IPS-11a (cell line): ENCODE measurements around the gene TSPEAR.
"Not testable (repeated sequence)": the region's sequence is repeated elsewhere in the genome, so short reads cannot be mapped to it uniquely, and the experiment has no call there.

Source experiments
- H3K4me3 ChIP-seq: one replicate; pipeline ENCODE4 v1.5.1; 2013; ENCODE audit warnings: low read depth, low read length, control low read depth

The TSPEAR gene

GRCh38 chr21:44703731-44704635 lies 7.4 kb downstream of the TSPEAR start:
- H3K4me3 ChIP-seq = no peak overlapping the region

DNA sequence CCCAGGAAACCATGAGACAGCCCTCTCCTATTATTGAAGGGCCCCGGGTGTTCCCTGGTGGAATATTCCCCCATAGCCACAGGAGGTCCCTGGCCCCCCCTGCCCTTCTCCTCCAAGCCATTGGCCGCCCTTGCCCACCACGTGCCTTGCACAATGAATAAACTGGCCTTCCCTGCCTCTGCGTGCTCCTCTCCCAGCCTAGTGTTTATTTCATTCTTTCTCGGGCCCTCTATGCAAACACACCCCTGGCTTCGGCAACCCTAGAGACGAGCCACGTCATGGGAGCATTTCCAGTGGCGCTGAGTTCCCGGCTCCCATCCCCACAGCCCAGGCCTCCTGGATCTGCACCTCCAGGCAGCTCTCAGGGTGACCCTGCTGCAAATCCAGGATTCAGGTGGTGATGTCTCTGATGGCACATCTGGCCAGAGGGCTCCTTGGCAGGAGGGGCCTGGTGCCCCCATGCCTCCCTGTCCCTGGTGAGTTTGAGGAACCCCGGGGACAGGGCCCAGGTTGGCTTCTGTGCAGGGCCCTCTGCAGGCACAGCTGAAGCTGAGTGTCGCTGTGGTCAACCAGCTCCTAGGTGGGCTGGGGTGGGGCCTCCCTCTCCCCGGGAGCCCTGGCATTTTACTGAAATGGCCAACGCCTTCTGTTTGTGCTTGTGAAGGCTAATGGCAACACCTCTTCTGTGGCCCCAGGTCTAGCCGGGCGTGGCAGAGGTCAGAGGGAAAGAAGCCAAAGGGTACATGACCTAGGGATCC lies 8.2 kb downstream of the TSPEAR start:
- H3K4me3 ChIP-seq = no peak overlapping the region

GRCh38 chr21:44702111-44702972 lies 9.0 kb downstream of the TSPEAR start:
- no peak overlapping the region for H3K4me3 ChIP-seq

GRCh38 chr21:44701541-44701940 lies 9.8 kb downstream of the TSPEAR start:
- H3K4me3 ChIP-seq = no peak overlapping the region

DNA sequence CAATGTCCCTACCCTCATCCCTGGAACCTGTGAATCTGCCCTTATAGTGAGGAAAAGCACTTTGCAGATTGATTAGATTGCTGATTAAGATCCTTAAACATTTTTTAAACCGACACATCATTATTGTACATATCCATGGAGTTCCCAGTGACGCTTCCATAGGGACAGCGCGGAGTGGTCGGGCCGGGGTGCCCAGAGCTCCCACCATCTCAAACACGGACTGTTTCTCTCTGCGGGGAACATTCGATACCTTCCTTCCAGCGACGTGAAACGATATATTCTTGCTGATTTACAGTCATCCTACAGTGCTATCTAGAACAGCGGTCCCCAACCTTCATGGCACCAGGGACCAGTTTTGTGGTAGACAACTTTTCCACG lies 10.4 kb downstream of the TSPEAR start:
- no peak overlapping the region for H3K4me3 ChIP-seq

GRCh38 chr21:44700101-44701022 lies 11.0 kb downstream of the TSPEAR start:
- H3K4me3 ChIP-seq = no peak overlapping the region

DNA sequence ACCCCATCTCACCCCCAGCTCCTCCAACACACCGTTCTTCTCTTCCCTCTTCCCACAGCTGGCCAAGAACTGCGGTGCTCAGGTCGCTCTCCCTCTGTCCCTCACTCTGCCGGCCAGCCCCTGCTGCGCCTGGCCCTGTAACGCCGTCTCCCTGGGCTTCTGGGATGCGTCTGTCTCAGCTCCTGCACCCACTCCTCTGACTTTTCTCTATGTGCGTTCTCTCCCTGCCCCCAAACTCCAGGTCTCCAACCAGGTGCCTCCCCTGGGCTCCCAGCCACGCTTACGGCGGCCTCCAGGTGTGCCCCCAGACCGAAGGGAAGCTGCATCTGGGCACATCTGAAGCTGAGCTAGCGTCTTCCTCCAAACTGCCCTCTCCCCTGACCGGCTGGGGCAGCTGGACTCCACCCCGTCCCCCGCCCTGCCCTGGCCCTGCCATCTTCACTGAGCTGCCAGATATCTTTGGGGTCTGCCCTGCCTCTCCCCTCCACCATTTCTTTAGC lies 11.8 kb downstream of the TSPEAR start:
- H3K4me3 ChIP-seq = no peak overlapping the region

GRCh38 chr21:44697811-44698734 lies 13.3 kb downstream of the TSPEAR start:
- H3K4me3 ChIP-seq = no peak overlapping the region

GRCh38 chr21:44697172-44697810 lies 14.1 kb downstream of the TSPEAR start, which contains the start of gene KRTAP10-12:
TSS of gene KRTAP10-12 (plus strand) at chr21:44697172. CDS start at chr21:44697202, 30 bp downstream.
- not testable (repeated sequence) for H3K4me3 ChIP-seq

DNA sequence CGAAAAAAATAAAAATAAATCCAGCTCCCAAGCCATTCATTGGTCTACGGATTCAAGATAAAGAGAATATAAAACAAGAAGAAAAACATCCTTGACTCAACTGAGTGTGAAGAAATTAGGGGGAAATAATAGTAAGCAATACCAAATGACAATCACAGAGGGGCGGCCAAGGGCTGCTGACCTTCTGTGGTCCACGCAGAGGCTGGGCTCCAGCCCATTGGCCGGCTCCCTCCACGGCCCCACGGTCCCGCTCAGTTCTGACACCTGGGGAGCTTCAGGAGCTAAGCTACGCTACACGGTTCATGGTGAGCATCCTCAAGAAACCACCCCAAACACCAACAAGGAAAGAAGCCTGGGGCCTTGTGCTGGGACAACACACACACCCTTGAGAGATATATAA lies 14.8 kb downstream of the TSPEAR start:
- no peak overlapping the region for H3K4me3 ChIP-seq

- H3K4me3 ChIP-seq = no peak overlapping the region
Observed at GRCh38 chr21:44695641-44696040, 15.7 kb downstream of the TSPEAR start.

DNA sequence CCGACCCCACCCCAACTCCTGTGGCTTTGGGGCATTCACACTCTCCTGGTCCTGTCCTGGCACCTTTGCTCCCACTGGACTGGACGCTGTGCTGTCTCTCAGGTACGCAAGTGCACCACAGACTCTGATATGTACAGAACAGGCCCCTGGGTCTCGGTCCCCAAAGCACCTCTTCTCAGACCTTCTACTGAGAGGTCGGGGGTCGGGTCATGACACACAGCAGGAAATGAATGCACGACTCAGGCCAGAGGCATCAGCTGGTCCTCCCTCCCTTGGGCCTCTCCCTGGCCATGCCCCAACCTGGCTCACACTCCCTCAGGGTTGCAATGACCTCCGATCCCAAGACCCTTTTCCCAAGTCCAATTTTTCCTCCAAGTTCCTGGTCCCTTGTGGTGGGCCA lies 16.2 kb downstream of the TSPEAR start:
- no peak overlapping the region for H3K4me3 ChIP-seq

DNA sequence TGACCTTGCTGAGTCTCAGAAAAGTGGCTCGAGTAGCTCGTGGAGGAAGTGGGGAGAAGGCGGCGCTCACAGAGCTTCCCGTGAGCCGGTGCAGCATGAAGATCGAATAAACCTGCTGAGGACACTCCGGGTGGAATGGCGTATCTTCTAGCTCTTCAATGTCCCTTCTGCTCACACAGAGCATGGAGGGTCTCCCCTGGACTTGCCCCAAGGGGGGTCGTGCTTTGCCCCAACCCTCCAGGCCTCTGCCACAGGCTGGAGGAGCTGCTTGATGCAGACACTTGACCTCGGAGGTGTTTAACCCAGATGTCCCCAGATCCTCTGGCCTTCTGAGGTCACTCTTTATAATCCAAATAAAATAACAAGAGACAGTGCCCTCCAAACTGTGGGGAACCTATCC lies 16.6 kb downstream of the TSPEAR start:
- no peak overlapping the region for H3K4me3 ChIP-seq

DNA sequence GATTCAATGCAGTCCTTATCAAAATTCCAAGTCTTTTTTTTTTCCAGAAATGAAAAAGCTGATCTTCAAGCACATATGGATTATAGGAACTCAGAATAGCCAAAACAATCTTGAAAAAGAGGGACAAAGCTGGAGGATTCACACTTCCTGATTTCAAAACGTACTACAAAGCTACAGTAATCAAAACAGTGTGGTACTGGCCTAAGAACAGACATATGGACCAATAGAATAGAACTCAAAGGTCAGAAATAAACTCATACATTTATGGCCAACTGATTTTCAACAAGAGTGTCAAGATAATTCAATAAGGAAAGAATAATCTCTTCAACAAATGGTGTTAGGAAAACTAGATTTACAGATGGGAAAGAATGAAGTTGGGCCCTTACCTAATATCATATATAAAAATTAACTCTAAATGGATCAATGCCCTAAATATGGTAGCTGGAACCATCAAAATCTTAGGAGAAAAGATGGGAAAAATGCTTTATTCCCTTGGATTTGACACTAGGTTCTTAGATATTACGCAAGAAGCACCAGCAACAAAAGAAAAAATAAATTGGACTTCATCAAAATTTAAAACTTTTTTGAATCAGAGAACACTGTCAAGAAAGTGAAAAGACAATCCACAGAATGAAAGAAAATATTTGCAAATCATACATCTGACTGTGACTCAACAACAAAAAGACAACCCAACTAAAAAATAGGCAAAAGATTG lies 18.4 kb downstream of the TSPEAR start:
- H3K4me3 ChIP-seq = no peak overlapping the region

DNA sequence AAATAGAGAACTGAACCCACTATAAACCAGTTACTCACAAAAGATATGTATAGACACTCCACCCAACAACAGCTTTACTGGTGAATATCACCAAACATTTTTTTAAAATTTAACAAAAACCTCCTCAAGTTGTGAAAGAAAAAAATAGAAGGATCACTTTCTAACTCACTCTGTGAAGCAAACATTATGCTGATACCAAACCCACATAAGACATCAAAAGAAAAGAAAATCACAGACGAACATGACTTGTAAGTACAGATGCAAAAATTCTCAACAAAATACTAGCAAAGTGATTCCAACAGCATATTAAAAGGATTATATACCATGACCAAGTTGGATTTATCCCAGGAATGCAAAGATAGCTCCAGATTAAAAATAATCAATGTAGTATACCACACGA lies 19.7 kb downstream of the TSPEAR start:
- H3K4me3 ChIP-seq = no peak overlapping the region

DNA sequence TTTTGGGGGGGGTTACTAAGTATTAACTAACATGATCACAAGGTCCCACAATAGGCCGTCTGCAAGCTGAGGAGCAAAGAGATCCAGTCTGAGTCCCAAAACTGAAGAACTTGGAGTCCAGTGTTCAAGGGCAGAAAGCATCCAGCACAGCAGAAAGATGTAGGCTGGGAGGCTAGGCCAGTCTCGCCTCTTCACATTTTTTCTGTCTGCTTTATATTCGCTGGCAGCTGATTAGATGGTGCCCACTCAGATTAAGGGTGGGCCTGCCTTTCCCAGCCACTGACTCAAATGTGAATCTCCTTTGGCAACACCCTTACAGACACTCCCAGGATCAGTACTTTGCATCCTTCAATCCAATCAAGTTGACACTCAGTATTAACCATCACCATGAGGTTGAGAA lies 21.6 kb downstream of the TSPEAR start:
- H3K4me3 ChIP-seq = not testable (repeated sequence)

DNA sequence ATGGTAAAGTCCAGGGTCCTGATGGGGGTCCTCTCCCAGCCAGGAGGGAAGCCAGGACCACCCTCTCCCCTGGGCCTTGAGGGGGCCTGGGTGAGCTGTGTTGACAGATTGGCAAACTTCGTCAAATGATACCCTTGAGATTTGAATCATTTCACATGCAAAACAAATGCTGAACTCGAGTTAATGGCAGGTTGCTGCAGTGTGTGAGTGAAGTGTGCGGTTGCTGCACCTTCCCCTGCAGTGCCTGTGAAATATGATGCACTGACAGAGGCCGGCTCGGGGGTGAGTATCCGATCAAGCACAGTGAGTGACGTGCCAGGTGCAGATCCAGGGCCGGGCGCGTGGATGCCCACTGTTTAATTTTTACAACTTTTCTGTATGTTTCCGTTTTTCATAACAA lies 23.7 kb downstream of the TSPEAR start:
- H3K4me3 ChIP-seq = no peak overlapping the region
